Heart left ventricle (tissue), 16 donors: ENCODE measurements around the gene TRIOBP. TPM values are rescaled to one million over a fixed set of nuclear protein-coding genes. Genes with fewer than 3 reads are reported as not detected.

ENCODE experiments used
- ATAC-seq, 4 donors: fragments of 200-7000 bp; cut with Tn5 transposase; one replicate each; pipeline ENCODE4 v1.9.1; 2020 to 2022; ENCODE audit warnings: moderate library complexity in 4 of 4, mild to moderate bottlenecking in 3 of 4, moderate number of reproducible peaks in 1 of 4
- DNase-seq, 5 donors: peaks; one replicate each; pipeline ENCODE4 v3.0.0-alpha.2; 2020
- H3K27ac ChIP-seq, 12 donors: fragments of 200-600 bp; sonication (generic) in 4 of 12; one replicate each; pipeline versions ENCODE4 v1.5.0 to v1.8.0; 2016 to 2022; ENCODE audit warnings: mild to moderate bottlenecking in 2 of 12
- H3K27me3 ChIP-seq, 9 donors: fragments of 200-600 bp; sonication (generic) in 2 of 9; one replicate each; pipeline versions ENCODE4 v1.5.1 to v1.8.0; 2016 to 2022; ENCODE audit warnings: mild to moderate bottlenecking in 3 of 9
- H3K36me3 ChIP-seq, 9 donors: fragments of 200-600 bp; sonication (generic) in 2 of 9; one replicate each; pipeline versions ENCODE4 v1.5.0 to v1.8.0; 2018 to 2022; ENCODE audit warnings: mild to moderate bottlenecking in 2 of 9
- H3K4me1 ChIP-seq, 12 donors: fragments of 200-600 bp; sonication (generic) in 4 of 12; one replicate each; pipeline versions ENCODE4 v1.5.0 to v1.8.0; 2016 to 2022; ENCODE audit warnings: mild to moderate bottlenecking in 3 of 12
- H3K4me3 ChIP-seq, 12 donors: fragments of 200-600 bp; sonication (generic) in 4 of 12; one replicate each; pipeline versions ENCODE4 v1.5.0 to v1.8.0; 2017 to 2022; ENCODE audit warnings: mild to moderate bottlenecking in 9 of 12, moderate library complexity in 4 of 12
- H3K9me3 ChIP-seq, 12 donors: fragments of 200-600 bp; sonication (generic) in 4 of 12; one replicate each; pipeline versions ENCODE4 v1.5.0 to v1.8.0; 2016 to 2022; ENCODE audit warnings: mild to moderate bottlenecking in 1 of 12
- POLR2A ChIP-seq, 2 donors: fragments of 450-650 bp; IDR thresholded peaks; one replicate each; pipeline ENCODE4 v1.6.1; 2017; ENCODE audit warnings: antibody characterized with exemption in 2 of 2, mild to moderate bottlenecking in 2 of 2, moderate library complexity in 2 of 2
- WGBS, 4 donors: extraction: QIAGEN DNeasy Blood & Tissue Kit in 2 of 4; methylation state at CpG; one replicate each; pipeline versions ENCODE4 v1.1.5 to v1.1.7; 2013 to 2018; 5-methylcytosine and 5-hydroxymethylcytosine counted together
- intact Hi-C, 10 donors: fragments of 100-400 bp; cut with DNase I; formaldehyde crosslinking; loops; one replicate each; pipeline versions ENCODE4 v1.11.1 to v1.14.2; 2022
- polyA plus RNA-seq, 2 donors: library from polyadenylated mRNA; stranded (reverse); fragments of 200-250 nt; gene quantifications; one replicate each; pipeline ENCODE4 v1.2.3, GENCODE V29; 2013
- total RNA-seq, 9 donors: library from RNA; depleted of rRNA in 2 of 9; stranded (reverse); fragments of >200 nt in 2 of 9; fragmentation: NEBNext Ultra II Directional in 3 of 9; extraction: Animal tissue kit (Norgen Biotek cat#: 25700) in 3 of 9; gene quantifications; one replicate each; pipeline versions ENCODE4 v1.1.0 to v1.2.4, GENCODE V29; 2016 to 2023
- TF ChIP-seq, protein P1 (sequence below), 12 donors: fragments of 200-600 bp; sonication (generic) in 4 of 12; IDR thresholded peaks; one replicate each; pipeline versions ENCODE4 v1.5.0 to v1.8.0; 2018 to 2022; ENCODE audit warnings: antibody characterized with exemption in 12 of 12, mild to moderate bottlenecking in 5 of 12
- donor health status: ischemic (EF 13 %, LVEDD 7.1; RV severe dilation, severe dysfunction).
- donor health status: healthy with polysubstance abuse.
- donor health status: DM: no; HTN: yes; CAD: no.
- donor health status: DM: no; HTN: no; CAD: no.
- donor health status: ischemic (EF 25% LVEDD 6.9; RV normal size, moderate dysfunction).
- donor health status: ischemic (EF 25% LVEDD 5.7; RV mildly dilated, moderate dysfunction).
- donor health status: healthy.
- donor health status: DM: yes; HTN: yes; CAD: no.
- donor health status: ischemic (EF 35%, LVEDD 5.7; RV mildly dilated, moderate dysfunction).
- donor health status: nonischemic (EF 11% LVEDD 7.7; RV severe dilation, severe dysfunction).
- donor health status: DM: yes; HTN: yes; CAD: no.
- donor health status: PGD.
- donor health status: ischemic (EF 29% LVEDD 5.4; RV normal size, mild dysfunction).
- donor health status: nonischemic (EF 23%, LVEDD 6.1; RV moderate dilation, normal function).

The TRIOBP gene
- total and polyA plus RNA-seq, 11 donors: 54.9 to 147 (median 94.7) TPM

DNA sequence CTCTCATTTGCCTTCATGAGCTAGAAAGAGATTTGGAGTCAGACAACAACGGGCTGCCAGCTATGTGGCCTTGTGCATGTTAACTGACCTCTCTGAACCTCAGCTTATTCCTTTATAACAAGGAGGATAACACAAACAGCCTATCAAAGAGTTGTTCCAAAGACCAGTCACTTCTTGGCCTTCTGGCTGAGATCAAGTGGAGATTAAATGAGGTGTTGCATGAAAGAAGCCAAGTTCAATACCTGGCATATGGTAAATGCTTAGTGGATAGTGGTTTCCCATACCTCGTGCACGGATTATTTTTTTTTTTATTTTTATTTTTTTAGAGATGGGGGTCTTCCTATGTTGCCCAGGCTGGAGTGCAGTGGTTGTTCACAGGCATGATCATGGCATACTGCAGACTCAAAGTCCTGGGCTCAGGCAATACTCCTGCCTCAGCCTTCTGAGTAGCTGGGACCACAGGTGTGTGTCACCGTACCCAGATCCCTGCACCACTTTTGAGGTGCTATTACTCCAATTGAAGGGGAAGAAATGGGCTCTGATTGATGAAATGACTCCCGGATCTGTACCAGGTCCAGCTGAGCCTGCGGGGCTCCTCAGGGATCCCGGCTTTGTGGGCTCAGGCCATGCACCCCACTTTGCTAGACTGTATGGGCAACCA is 16.5 kb upstream of the TRIOBP start:
- intact Hi-C loops: loop anchor here in 8 of 10 donors (2.0 to 10.0 kb wide), 6 partner anchors 20 to 114 kb away; no protein-coding TSS in a partner anchor
- ATAC-seq: no peak

DNA sequence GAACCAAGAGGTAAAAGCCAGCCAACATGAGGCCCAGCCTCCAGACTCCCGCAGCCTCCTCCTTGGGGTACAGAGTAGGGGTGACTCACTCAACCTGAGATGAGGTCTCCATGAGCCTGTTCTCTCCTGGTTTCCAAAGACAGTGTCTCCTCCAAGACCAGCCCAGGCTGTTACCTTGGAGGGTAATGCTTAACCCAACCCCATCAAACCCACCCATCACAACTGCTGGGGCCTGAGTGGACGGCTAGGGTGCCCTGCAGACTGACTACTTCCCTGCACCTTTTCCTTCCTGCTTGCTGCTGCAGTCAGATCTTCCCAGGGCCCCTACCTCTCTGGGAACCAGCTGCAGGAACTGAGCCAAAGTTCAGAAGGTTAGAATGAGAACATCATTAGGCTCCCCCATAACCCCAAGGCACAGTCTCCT is 15.8 kb upstream of the TRIOBP start:
- TF ChIP-seq POLR2A (IDR thresholded peaks at IDR 0.05): no peak
- TF ChIP-seq, protein P1, sequence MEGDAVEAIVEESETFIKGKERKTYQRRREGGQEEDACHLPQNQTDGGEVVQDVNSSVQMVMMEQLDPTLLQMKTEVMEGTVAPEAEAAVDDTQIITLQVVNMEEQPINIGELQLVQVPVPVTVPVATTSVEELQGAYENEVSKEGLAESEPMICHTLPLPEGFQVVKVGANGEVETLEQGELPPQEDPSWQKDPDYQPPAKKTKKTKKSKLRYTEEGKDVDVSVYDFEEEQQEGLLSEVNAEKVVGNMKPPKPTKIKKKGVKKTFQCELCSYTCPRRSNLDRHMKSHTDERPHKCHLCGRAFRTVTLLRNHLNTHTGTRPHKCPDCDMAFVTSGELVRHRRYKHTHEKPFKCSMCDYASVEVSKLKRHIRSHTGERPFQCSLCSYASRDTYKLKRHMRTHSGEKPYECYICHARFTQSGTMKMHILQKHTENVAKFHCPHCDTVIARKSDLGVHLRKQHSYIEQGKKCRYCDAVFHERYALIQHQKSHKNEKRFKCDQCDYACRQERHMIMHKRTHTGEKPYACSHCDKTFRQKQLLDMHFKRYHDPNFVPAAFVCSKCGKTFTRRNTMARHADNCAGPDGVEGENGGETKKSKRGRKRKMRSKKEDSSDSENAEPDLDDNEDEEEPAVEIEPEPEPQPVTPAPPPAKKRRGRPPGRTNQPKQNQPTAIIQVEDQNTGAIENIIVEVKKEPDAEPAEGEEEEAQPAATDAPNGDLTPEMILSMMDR (IDR thresholded peaks at IDR 0.05): no peak
- H3K27ac ChIP-seq: no peak overlapping the region
- H3K36me3 ChIP-seq: peaks cover 0 to 34% (median 28%) of the 10 kb centered on the region in 9 donors
- DNase-seq: no peak
- ATAC-seq: no peak
- no peak overlapping the region for H3K4me3 ChIP-seq
- intact Hi-C loops: loop anchor here in 9 of 10 donors (1.0 to 10.0 kb wide), 8 partner anchors 20 to 114 kb away; no protein-coding TSS in a partner anchor
- peaks cover 3 to 39% (median 23%) of the 10 kb centered on the region in 12 donors for H3K4me1 ChIP-seq
- WGBS, 4 donors: 73 to 100% (median 73%) methylated on average over 1 to 2 of the region's 2 CpGs; no CpG with 5 or more reads in 1 of the 4 donors
- H3K27me3 ChIP-seq: no peaks in the 10 kb centered on the region
- H3K9me3 ChIP-seq: no peaks in the 10 kb centered on the region

More for the DNA sequence above, 16.5 kb upstream of the TRIOBP start:
- TF ChIP-seq, protein P1 (IDR thresholded peaks at IDR 0.05): no peak
- TF ChIP-seq POLR2A (IDR thresholded peaks at IDR 0.05): no peak
- no peak overlapping the region for H3K27ac ChIP-seq
- DNase-seq: no peak
- H3K36me3 ChIP-seq: peaks cover 0 to 34% (median 28%) of the 10 kb centered on the region in 9 donors
- H3K4me1 ChIP-seq: peaks cover 3 to 43% (median 22%) of the 10 kb centered on the region in 12 donors
- H3K9me3 ChIP-seq: no peaks in the 10 kb centered on the region
- H3K4me3 ChIP-seq: no peak overlapping the region
- WGBS, 4 donors: 69 to 82% (median 76%) methylated on average over 6 to 7 of the region's 7 CpGs
- no peaks in the 10 kb centered on the region for H3K27me3 ChIP-seq

DNA sequence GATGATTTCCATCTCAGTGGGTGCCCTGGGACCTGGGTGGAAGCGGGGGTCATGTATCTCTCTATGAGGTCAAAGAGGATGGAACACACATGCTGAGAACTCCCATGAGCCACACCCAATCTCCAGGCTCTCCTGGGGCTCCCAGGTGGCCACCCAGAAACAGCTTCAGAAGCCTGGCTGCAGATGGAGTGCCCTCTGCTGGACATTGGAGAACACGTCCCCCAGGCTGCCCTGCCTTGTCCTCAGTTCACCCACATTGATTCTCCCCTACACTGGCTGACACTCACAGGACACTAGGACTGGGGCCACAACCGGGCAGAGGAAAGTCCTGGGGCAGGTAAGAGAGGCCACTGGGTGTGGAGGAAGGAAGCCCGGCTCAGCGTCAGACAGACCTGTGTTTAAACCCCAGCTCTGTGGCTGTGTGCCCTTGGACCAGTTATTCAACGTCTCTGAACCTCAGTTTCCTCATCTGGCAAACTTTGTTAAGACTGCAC is 15.2 kb upstream of the TRIOBP start:
- no peak overlapping the region for H3K4me3 ChIP-seq
- ATAC-seq (peak; percentile 28 to 58 (median 40)), DNase-seq (peak; percentile 68 to 82 (median 76))
- no peak for TF ChIP-seq POLR2A (IDR thresholded peaks at IDR 0.05)
- TF ChIP-seq, protein P1 (IDR thresholded peaks at IDR 0.05): peak; percentile 81 to 93 (median 86)
- intact Hi-C loops: loop anchor here in 9 of 10 donors (1.0 to 10.0 kb wide), 8 partner anchors 21 to 113 kb away; no protein-coding TSS in a partner anchor
- no peaks in the 10 kb centered on the region for H3K27me3 ChIP-seq
- H3K27ac ChIP-seq: no peak overlapping the region
- WGBS, 4 donors: 19 to 31% (median 22%) methylated on average over 6 of the region's 6 CpGs
- no peaks in the 10 kb centered on the region for H3K9me3 ChIP-seq
- peaks cover 3 to 34% (median 22%) of the 10 kb centered on the region in 12 donors for H3K4me1 ChIP-seq
- peaks cover 0 to 34% (median 28%) of the 10 kb centered on the region in 9 donors for H3K36me3 ChIP-seq
